ENCODE results near the gene LRBA.

The LRBA gene

DNA sequence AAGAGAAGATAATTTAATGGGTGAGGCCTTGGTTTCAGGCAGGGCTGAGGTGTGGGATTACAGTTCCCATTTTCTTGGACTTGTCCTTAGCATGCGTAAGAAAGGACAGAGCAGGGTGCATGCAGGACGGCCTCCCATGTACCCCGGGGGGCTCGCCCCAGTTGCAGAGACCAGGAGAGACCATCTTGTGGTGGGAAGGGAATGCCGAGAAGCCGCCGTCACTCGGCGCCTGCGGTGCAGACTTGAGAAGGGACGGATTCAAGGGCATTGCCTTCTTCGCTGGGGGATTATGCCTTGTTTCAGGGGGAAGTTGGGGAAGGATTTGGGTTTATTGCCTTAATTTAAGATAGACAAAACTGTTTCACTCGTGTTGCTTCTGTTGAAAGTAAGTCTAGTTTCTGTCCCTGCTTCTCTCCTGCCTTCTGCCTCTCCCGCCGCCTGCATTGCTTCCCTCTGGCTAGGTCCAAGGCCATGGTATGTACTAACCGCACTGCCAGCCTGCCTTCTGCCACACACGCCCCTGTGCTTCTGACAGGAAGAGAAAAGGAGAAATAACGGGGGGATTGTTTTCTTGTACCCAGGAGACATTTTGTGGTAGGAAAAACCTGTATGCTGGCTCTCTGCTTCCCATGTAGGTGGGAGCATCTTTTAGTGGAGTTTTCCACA lies 761.0 kb downstream of the LRBA start:
- DNase-seq (ENCODE audit: low read depth in 1 of 2, low spot score in 1 of 2): no peak

DNA sequence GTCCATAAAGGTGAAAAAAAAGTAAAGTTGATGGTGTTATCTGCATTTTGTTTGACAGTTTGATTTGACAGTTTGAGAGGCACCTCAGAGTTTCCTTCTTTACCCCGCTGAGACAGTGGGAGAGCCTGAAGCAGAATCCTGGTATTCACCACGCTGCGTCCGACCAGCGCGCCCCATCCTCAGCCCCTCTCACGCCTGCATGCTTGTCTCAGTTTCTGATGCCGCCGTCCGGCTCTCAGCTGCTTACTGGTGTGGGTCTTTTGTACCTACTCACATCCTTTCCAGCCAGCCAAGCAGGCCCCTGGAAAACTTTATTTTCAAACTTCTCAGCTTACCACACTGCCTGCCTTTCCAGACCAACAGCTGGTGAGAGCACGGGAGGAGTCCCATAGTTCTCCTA lies 761.7 kb downstream of the LRBA start:
- no peak for DNase-seq (ENCODE audit: low read depth in 1 of 2, low spot score in 1 of 2)

DNA sequence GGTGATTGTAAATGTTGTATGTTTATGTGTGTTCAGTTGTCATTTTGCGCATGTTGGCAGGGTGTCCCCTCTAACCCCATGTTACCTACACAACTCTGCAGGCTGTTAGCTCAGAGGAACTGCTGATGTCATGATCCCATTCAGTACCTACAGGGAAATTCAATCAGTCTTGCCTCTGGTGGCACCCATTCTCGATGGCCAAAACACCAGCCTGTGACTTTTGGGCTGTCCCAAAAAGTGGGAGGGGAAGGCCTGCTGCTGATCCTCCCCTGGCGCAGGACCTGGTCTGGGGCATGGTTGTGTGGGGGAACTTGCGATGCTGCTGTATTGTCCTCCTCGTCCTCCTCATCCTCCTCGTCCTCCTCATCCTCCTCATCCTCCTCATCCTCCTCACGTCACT lies 762.3 kb downstream of the LRBA start:
- no peak for DNase-seq (ENCODE audit: low read depth in 1 of 2, low spot score in 1 of 2)

DNA sequence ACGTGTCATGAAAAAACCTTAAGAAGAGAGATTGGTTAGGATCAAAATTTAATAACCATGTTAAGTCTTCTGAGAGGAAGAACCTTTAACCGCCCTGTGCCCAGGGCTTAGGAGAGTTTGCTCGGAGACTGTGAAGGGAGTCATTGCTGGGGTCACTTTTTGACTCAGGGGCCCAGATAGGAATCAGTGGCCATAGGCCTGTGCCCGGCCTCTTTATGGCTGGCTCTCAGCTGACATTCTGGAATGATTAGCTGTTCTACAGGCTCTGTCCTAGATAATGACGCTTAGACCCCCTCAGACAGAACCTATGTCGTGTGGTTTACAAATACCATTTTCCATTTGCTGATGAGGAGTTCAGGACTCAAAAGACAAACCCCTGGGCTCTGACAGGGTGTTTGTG lies 762.8 kb downstream of the LRBA start:
- DNase-seq (ENCODE audit: low read depth in 1 of 2, low spot score in 1 of 2): no peak

DNA sequence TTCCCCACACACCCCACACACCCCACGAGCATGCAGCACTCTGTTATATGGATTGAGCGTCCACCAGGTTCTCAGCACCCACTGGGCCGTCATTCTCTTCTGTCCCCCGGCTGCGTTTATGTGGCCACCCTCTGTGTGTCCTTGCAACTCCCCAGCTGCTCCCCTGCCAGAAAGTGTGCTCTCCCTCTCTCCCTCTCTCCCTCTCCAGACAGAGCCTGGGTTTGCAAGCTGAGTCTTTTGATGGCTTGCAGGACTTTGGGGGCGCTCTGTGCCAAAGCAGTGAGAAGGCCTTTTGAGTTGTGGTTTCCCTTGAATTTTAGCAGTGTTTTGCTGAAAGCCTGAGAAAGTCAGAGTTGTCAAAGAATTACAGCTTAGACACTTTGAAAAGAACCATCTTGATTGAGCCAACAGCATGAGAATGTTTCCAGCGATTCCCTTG lies 763.3 kb downstream of the LRBA start:
- no peak for DNase-seq (ENCODE audit: low read depth in 1 of 2, low spot score in 1 of 2)

DNA sequence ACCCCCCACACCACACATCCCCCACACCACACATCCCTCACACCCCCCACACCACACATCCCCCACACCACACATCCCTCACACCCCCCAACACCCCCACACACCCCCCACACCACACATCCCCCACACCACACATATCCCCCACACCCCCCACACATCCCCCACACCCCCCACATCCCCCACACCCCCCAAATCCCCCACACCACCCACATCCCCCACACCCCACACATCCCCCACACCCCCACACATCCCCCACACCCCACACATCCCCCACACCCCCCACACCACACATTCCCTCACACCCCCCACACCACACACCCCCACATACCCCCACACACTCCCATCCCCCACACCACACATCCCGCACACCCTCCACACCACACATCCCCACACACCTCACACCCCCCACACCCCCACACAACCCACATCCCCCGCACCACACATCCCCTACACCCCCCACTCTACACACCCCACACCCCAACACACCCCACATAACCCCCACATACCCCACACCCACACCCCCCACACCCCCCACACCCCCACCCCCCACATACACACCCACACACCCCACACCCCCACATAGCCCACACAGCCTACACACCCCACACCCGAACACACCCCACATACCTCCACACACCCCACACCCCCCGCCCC lies 764.0 kb downstream of the LRBA start:
- no peak for DNase-seq (ENCODE audit: low read depth in 1 of 2, low spot score in 1 of 2)

DNA sequence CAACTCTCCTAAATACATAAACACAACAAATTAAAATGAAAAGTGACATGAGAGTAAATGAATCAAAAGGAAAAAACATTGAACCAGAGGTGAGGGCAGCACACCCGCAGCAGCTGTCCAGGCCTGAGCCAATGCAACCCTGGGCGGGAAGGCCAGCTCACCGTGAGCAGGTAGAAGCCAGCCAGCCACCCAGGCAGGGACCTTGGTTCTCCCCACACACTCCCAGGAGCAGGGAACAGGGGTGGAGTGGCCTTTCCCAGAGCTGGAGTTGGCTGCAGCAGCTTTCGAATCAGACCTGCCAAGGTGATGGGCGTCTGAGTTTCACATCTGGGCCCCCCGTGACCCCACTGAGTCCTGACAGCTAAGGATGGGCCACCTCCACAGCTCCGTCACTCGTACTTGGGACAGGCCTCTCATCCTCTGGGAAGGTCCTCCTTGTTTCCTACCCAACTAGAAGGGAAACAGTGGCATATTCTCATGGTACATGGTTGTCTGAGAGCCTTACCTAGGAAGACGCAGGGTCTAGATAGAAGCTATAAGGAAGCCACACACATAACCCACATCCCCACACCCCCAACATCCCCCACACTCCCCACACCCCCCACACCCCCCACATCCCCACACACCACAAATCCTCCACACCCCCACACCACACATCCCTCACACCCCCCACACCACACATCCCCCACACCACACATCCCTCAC lies 764.6 kb downstream of the LRBA start:
- DNase-seq (ENCODE audit: low read depth in 1 of 2, low spot score in 1 of 2): no peak

DNA sequence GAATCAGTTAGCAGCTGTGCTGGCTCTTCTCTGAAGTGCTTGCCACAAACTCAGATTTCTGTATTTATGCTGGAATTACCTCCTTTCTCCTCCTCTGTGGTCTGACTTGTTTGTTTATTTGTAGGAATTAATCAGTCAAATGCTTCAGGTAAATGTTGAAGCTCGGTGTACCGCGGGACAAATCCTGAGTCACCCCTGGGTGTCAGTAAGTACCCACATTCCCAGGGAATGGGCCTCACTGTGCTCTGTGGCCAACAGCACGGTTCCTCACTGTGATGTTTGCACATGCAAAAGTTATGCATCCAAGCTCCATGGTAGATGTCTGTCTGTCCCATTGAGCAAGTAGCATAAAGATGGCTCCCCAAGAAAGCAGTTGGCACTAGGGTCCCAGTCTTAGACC lies 766.9 kb downstream of the LRBA start:
- no peak for DNase-seq (ENCODE audit: low read depth in 1 of 2, low spot score in 1 of 2)

DNA sequence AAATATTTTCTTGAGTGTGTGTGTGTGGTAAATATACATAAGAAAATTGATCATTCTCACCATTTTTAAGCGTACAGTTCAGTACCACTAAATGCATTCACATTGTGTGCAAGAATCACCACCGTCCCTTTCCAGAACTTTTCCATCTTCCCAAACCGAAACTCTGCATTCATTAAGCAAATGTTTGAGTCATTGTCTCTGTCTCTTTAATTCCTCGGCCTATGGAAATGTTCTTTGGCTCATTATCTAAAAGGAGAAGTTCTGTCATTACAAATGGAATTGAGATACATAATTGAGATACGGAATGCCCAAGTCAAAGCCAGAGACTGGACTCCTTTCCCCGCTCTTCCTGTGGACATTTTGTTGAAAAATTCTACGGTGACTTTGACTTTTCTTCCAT lies 767.9 kb downstream of the LRBA start:
- no peak for DNase-seq (ENCODE audit: low read depth in 1 of 2, low spot score in 1 of 2)

DNA sequence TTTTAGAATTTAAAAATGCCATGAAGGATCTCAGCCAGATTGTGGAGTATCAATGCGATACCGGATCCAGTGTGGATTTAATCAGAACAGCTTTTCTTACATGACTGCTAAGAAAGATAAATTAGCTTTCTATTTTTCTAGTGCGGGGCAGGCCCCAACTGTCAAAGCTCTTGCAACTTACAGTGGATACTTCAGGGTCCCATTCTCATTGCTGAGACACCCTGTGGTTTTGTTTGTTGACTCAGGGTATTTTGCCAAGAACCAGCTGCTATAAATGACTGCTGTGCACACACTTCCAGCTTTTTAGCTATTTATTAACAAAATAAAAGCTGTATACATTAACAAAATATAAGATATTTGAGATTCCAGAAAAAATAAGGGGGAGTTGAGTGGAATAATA lies 770.5 kb downstream of the LRBA start:
- no peak for DNase-seq (ENCODE audit: low read depth in 1 of 2, low spot score in 1 of 2)

DNA sequence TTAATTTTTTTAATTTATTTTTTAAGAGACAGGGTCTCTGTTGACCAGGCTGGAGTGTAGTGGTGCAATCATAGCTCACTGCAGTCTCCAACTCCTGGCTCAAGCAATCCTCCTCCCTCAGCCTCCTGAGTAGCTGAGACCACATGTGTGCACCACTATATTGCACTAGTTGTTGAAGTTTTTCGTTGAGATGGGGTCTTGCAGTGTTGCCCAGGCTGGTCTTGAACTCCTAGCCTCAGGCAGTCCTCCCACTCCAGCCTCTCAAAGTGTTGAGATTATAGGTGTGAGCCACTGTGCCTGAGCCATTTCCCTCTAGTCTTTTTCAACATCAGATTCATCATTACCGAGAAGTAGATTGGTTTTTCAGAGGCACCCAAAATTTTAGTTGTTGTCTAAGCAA lies 771.2 kb downstream of the LRBA start:
- no peak for DNase-seq (ENCODE audit: low read depth in 1 of 2, low spot score in 1 of 2)

DNA sequence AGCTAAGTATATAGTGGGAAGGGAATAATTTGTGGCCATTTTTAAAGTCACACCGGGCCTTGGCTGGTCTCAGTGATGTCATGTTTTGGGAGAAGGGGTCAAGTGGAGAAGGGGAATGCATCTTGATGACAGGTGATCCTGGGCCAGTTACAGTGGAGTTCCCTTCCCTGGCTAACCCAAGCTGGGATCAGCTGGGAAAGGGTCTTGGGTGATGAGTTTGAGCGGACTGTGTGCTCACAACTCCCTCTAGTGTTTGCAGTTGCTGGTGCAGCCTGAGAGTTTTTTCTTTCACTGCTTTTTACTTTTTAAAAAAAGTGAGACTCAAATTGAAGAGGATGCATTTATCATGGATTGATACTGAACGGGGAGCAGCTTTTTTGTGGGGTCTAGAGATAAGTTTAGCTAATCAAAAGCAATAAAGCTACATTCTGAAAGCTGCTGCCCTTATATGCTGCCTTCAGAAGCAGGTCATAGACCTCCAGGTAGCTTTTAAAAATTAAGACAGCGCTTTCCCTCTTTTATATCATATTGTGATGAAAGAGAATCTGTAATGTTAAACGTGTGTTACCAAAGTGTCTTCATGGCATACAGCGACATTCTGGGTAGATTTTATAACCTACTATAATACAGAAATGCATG lies 772.1 kb downstream of the LRBA start:
- no peak for DNase-seq (ENCODE audit: low read depth in 1 of 2, low spot score in 1 of 2)

DNA sequence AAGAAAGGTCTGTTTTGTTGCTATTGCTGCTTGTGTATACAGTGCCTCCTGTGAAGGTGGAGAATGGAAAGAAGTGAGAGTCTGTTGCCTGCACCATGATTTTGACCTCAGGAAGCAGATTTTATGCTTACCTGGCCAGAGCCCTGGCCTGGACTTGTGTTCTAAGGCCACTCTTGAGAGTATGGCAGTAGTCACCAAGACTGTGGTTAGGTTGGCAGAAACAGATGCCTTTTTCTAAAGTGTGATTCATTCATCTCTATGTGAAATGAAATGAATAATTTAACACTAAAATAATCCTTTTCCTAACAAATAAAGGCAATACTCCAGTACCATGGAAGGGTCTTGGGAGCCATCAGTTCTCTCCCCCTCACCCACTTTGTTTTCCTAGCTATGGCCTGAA lies 775.1 kb downstream of the LRBA start:
- DNase-seq (ENCODE audit: low read depth in 1 of 2, low spot score in 1 of 2): no peak

DNA sequence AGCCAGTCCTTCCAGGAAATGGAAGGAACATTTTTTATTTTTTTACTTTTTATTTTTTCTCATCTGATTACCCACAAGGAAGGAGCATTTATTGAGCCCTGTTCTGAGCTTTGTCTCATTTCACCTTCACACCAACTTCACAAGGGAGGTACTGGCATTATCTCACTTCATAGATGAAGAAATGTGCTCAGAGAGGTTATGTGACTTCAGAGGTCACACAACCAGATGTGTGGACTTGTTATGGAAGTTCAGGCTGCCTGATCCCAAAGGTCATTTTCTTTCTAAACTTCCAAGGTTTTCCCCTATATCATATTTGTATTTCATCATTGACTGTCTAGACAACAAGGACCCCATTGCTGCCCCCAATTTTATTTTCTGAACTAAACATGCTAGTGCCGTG lies 776.5 kb downstream of the LRBA start:
- DNase-seq (ENCODE audit: low read depth in 1 of 2, low spot score in 1 of 2): no peak

DNA sequence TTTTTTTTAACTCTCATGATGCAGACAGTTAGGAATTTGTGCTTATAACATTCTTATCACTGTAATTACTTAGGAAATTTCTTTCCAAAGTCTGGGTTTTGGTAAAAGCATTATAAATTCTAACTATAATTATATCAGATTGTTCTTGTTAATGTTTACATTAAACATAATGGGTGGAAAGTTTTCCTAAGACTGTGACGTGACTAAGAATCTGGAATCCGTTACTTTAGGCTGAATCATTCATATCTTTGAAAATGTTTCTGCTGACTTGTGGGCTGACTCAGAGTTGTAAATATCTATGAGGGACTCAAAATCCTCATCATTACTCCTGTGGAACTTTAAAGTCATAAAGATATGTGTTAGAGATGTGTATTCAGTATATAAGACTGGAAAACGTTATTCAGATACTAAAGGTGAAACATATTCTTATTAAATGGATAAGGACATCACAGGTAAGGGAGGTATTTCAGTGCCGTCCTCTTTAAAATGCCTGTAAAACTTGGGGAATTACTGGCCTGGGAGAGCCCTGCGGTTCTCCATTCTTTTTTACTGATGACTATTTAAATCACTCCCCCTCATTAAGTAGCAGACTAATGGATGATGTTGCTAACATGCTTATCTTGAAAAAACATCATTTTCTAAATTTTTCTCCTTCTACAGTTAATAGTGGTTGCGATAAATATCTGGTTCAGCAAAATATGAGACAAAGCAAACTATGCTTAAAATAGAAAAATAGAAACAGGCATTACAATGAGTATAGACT lies 777.8 kb downstream of the LRBA start:
- no peak for DNase-seq (ENCODE audit: low read depth in 1 of 2, low spot score in 1 of 2)

DNA sequence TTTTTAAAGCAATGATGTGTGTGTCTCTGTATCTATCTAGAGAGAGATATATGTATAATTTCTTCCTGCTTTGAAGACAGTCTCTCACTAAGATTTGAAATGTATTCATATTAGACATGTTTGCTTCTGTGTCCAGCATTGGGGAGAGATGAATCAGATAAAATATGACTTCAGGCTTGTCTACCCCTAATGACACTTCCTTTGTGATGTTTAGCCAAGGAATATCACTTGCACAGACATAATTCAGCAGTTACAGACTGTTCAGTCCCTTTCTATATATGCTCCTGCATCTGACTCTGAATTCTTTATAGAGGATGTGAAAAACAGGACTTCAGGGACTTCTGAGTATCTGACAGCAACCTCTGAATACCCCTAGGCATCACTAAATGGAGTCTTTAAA lies 778.5 kb downstream of the LRBA start:
- no peak for DNase-seq (ENCODE audit: low read depth in 1 of 2, low spot score in 1 of 2)

DNA sequence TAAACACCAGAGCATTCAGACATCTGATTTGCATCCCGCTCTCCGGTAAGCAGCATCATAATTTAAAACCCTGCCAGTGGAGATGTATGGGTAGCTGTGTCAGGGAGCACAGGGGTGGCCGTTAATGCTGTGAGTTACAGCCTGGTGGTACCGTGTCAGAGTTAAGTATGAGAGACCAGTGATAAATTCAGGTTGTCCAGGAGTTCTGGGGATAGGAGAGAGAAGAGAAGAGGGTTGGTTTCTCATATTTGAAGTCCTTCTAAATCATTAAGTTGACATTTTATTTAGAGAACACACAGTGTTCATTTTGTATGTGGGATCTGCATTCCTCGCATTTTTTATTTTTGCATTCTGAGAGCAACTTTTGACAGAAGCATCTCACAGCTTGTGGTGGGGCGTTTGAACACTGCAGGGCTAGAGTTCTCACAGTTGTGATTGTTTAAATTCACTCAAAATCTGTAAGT lies 779.2 kb downstream of the LRBA start:
- DNase-seq (ENCODE audit: low read depth in 1 of 2, low spot score in 1 of 2): no peak

DNA sequence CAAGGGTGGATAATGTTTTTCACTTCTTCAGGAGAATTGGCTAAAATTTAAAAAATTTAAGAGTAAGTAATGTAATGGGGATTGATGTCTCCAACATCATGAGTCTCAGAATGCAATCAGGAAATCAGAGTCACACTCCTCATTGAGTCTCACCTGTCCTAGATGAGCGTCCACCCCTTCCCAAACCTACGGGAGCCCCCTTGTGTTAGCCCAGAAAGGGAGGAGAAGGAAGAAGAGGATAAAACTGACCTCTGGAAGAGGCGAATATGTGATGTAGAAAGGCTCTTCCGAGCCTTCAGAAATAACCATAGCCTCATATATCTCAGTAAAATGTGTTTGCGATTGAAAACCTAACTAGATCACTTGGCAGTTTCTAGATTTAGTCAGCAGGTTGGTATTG lies 779.8 kb downstream of the LRBA start:
- DNase-seq (ENCODE audit: low read depth in 1 of 2, low spot score in 1 of 2): no peak

DNA sequence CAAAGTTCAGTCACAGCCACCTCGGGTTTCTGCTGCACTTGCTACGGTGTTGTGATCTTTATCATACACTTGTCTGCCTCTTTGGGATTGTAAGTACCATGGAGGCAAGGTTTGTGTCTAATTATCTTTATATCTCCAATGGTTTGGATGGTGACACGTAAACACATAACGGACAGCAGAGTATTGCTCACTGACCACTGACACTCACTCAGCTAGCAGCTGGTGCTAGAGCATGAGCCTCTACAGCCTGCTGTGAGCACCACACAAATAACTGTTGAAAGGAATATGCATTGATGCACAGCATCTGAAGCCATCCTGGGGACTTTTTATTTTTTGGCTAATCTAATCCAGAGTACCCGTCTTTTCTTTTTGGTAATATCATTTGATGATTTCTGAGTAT lies 780.8 kb downstream of the LRBA start:
- DNase-seq (ENCODE audit: low read depth in 1 of 2, low spot score in 1 of 2): no peak

DNA sequence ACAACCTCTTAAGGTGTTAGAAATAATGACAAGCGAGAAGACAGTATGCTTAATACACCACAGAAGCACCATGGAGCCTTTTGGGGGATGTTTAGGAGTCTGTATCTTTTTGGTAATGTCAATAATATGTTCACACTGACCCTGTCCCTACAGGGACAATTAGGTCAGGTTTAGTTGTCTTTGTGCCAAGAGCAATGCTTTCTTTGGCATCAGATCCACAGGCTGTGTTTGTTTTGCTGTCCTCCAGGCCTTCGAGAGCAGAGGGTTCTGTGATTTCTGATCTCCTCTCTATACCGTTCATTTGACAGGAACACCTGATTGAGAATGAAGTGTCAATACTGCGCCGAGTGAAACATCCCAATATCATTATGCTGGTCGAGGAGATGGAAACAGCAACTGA lies 783.1 kb downstream of the LRBA start:
- no peak for DNase-seq (ENCODE audit: low read depth in 1 of 2, low spot score in 1 of 2)

DNA sequence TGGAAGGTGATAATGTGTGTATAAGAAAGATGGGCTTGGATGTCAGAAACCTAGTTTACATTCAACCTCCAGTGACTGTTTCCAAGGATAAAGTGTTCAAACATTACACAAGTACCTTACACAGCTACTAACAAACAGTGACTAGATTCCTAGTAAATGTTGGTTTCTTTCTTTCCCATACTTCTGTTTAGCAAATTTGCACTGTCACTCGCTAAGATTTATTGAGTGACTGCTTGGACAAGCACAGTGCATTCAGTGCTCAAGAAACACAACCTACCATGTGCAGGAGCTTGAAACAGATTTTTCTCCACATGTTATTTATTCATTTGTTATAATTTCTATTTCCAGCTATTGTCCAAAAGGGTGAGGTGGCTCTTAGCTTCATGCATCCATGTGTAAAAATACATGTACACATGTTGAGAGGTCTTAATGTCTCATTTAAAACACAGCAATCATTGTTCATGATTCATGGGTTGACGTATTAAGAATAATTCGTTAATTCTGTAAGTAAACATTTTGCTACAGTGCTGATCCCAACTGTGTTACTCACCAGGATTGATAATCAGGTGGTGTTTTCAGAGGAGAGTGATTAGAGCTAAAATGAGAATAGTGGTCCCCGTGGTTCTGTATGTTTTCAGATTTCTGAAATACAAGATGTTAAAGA lies 783.8 kb downstream of the LRBA start:
- DNase-seq (ENCODE audit: low read depth in 1 of 2, low spot score in 1 of 2): no peak
